GM21825 (cell line): ENCODE measurements around the gene GMPR2.

Source experiments
- ATAC-seq: cut with Tn5 transposase; IDR thresholded peaks from one replicate; pipeline ENCODE4 v1.9.1; 2021; ENCODE audit warnings: mild to moderate bottlenecking, moderate library complexity; ENCODE audit not compliant: unreplicated experiment

Gene GMPR2

GRCh38 chr14:24249230-24250021 lies 16.7 kb downstream of the GMPR2 start:
- ATAC-seq = no peak

DNA sequence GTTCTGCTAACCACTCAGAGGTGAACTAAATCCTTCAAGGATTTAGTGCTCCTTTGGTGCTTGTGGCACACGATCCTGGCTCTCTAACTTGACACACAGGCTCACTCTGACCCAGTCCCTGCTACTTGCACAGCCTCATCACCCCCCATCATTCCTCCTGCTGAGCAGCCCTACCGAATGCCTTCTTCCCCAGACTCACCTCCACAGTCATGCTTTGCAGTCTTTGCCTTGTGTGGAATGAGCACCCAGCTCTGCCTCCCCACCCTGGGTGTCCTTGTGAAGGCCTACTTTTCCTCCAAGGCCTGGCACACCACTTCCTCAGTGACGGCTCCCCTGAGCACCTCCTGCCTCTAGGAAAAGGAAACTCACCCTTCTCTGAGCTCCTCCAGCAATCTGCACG lies 17.6 kb downstream of the GMPR2 start:
- ATAC-seq = no peak

DNA sequence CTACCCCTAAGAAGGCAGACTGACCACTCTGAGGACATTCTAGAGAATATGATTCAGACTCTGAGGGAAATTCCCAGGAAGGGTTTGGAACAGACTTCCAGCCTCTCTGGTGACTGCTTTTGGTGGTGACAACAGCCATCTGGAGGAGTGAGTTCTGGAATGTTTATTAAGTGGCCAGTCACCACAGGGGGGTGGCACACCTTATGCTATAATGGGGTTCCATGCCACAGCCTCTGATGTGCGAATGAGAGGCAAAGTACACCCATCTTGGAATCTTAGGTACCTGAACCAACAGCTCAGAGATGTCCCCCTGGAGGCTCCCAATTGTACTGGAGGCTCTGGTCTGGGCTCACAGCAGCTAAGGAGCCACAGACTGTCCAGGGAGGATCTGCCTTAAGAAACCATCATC lies 19.2 kb downstream of the GMPR2 start:
- ATAC-seq = no peak

DNA sequence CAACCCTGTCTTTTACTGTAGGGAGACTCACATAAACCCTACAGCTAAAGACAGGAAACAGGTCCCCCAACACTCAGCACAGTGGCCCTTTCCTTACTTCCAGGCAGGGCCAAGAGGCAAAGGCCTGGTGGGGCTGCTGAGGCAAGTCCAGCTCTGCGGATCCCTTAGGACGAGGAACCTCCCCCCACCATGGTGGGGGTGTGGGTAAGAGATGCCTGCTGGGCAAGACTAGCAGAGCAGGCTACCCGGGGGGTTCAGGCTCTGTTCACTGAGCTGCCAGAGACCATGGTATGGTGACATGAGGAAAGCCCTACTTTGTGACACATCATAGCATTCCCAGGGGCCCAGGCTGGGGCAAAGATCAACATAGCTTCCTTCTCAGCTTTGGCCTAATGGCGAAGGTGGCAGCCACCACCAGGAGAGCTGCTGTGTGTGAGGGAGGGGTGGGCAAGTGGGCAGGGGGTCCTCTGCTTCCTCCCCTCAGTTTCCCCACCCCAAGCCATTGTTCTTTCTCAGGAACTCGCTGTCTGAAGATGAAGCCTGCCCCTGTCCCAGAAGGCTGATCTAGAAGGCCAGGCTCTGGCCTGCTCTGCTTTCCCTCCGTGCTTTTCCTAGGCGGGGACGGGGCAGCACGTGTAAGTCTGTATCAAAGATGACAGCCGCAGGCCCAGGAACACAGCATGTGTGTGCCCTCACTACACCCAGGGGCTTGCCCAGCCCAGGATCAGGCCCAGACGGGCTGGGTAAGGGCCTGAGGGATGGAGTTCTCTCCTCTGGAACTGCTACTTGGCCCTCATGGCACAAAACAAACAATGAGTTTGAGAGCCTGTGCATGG lies 19.8 kb downstream of the GMPR2 start:
- ATAC-seq = no peak

DNA sequence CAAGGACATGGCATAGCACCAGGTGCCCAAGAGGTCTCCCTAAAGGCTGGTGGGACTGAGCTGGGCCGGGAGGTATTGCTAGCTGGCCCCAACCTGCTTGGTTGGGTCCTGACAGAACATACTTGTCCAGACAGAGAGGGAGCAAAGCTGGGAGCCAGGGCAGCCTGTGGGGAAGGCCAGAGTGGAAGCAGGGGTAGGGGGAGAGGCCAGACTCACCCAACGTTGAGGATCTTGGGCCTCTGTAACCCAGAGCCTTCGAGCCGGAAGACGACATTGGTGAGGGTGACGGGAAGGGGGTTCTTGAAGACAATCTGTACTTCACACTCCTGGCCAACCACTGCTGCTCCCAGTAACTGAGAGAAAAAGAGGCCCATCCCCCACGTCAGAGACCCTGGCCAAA lies 21.2 kb downstream of the GMPR2 start:
- ATAC-seq = no peak

GRCh38 chr14:24254630-24255392 lies 22.1 kb downstream of the GMPR2 start:
- no peak for ATAC-seq

GRCh38 chr14:24255438-24255837 lies 22.7 kb downstream of the GMPR2 start:
- ATAC-seq = no peak

DNA sequence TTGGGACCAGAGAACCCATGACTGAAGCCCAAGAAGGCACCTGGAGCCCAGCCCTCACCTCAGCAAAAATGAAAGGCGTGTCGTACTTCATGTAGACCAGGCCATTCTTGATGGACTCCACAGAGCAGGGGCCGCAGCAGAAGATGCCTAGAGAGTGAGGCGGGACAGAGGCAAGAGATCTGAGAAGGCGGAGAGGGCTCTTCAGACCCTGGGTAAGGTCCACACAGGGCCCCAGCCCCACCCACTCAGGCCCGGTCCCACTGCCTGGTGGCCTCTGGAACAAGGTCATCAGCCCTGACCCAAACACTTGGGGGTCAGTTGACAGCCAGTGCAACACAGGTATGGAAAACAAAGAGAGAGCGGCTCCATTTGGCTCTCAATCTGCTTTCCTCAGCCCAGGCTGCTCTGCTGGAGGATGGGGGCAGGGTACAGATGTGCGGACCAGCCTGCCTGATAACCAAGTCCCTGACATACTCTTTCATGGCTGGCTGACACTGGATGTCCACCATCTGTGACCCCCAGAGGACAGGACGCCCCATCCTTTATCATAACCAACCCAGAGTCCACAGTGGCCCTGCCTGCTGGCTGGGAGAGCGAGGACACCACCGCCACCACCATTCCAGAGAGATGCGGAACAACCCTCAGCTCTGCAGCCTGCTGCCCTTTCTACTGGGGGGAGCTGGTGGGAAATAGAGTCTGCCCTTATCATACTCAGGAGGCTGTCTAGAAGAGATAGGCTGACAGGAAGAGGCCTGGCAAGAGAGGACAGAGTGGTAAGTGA lies 23.4 kb downstream of the GMPR2 start:
- no peak for ATAC-seq

- no peak for ATAC-seq
Measured at GRCh38 chr14:24256960-24257359, 24.2 kb downstream of the GMPR2 start.

DNA sequence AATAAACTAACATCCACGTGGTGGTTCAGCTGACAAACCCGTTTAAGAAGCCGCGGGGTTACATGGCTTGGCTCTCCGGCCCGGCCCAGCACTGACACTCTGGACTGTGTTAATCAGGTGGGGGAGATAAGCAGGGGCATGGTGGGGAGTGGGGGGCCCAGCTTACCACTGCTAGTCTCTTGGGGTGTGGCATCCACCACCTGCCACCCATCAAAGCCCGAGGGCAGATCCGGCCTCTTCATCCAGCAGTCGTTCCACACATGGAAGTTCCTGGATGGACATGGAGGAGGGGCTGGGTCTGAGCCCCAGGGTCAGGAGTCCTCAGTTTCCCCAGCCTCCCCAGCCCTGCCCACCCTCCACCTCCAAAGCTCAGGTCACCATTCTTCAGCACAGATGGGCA lies 25.4 kb downstream of the GMPR2 start:
- no peak for ATAC-seq

GRCh38 chr14:24258548-24259265 lies 26.0 kb downstream of the GMPR2 start:
- ATAC-seq = no peak

DNA sequence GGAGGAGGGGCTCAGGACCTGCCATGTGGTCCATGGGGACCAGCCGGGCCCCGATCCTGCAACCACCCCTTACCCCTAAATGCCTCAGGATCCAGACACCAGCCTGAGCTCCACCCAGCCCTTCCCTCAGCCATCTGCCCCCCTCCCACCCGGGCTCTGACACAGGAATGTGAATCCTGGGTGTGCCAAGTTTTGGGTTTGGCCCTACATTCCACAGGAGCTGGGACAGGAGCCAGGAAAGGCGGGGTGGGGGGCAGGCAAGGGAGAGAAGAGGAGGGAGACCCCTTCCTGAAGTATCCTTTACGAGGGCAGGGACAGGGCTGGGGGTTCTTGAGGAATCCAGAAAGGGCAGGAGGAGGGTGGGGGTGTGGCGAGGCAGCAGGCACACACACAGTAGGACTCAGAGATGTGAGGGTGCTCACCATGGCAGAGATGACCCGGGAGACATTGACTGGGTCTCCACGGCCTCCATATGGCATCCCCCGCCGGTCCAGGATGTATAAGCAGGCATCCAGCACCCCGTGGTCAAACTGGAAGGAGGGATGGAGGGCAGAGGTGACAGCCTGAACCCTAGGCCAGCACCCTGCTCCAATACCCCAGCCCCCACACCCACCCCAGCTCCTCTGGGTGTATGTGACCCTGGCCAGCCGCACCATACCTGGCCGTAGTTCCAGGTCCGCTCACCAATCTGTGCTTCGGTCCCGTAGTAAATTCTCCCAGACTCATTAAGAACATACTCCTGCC lies 26.7 kb downstream of the GMPR2 start:
- no peak for ATAC-seq

- ATAC-seq = no peak
Measured at GRCh38 chr14:24260026-24260779, 27.5 kb downstream of the GMPR2 start.

DNA sequence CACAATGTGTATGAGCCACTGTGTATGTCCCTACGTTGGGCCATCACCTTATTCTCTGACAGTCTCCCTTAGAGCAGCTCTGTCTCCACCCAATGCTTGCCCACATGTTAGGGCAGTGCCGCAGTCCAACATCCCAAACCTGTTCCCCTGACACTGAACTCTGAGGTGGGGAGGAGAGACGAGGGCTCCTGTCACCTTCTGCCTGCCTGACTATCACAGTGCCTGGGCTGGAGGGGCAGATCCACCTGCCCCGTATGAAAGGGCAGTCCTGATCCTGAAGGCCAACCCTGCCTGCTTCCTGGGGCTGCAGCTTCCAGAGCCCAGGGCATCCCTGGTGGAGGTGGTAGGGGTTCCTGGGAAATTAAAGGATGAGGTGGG lies 28.0 kb downstream of the GMPR2 start:
- ATAC-seq = no peak

DNA sequence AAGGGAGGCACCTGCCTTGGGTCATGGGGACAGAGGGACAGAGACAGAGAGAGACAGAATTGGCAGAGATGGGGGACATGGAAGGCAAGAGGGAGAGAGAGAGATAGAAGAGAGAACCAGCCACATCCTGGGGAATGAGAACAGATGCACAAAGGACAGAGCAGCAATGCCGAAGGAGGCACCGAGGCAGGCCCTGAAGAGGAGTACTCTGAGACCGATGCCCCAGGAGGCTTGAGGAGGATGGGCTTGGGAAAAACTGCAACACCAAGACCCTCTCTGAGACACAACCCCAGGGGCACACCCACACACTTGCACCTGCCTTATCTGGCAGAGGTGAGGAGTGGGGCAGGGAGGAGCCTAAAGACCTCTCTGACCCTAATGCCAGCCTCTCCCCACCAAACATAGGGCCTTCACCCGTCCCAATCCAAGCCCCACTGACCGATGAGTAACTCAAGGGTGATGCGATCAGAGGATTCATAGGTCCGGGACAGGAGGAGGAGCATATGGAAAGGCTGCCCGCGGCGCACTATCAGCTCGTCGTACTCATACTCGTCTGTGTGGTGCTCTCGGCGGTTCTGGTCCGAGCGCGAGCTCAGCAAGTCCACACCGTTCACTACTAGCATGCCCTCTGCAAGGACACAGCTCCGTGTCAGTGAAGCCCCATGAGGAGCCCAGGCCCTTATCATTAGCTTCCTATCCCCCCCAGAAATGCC lies 28.7 kb downstream of the GMPR2 start:
- no peak for ATAC-seq

- no peak for ATAC-seq
Measured at GRCh38 chr14:24261969-24262327, 29.2 kb downstream of the GMPR2 start.

- ATAC-seq = no peak
Measured at GRCh38 chr14:24262821-24263733, 30.3 kb downstream of the GMPR2 start, which contains the start of gene TGM1. Gene TGM1, minus strand, starts transcription at chr14:24263177. Its CDS starts 825 bp downstream, at chr14:24262352.
